ENCODE data around the gene HTRA3. TPM values are rescaled to one million over a fixed set of nuclear protein-coding genes. Genes with fewer than 3 reads are reported as not detected.

The HTRA3 gene
- total RNA-seq, 1 experiment from 2014 or later = 2.3 TPM

- ChIA-PET CTCF (interaction anchor here (1.5 to 2.8 kb wide), 6 partner anchors 16 to 317 kb away, joined by 3 to 14 read pairs (median 5); no protein-coding TSS in a partner anchor), POLR2A (no interaction called here)
- Mint-ChIP-seq H3K27me3 (ENCODE audit: low read depth) (no peaks in the 10 kb centered on the region), H3K36me3 (0 out of 2 replicates have a peak, but pooled peaks cover 3% of the 10 kb centered on the region), H3K4me3 (no peak overlapping the region), H3K4me1 (no peaks in the 10 kb centered on the region), H3K27ac (no peak overlapping the region), H3K9me3 (peaks cover 6% of the 10 kb centered on the region; the same call in 1 of the 2 replicates)
- DNase-seq (ENCODE audit: low spot score) = no peak
- no peak for TF ChIP-seq EMX1 (CRISPR knock-in tag; IDR thresholded peaks at IDR 0.05)
- TF ChIP-seq NFATC4 (CRISPR knock-in tag; IDR thresholded peaks at IDR 0.05) = no peak
- no peak for TF ChIP-seq KAT7 (CRISPR knock-in tag; IDR thresholded peaks at IDR 0.05; ENCODE audit: borderline replicate concordance)
- no peak for TF ChIP-seq ZMAT4 (CRISPR knock-in tag; IDR thresholded peaks at IDR 0.05)
- TF ChIP-seq E2F1 (CRISPR knock-in tag; IDR thresholded peaks at IDR 0.05) = no peak
- TF ChIP-seq ZNF263 (CRISPR knock-in tag; IDR thresholded peaks at IDR 0.05; ENCODE audit: low read depth) = no peak
- TF ChIP-seq ESRRA (CRISPR knock-in tag; IDR thresholded peaks at IDR 0.05; ENCODE audit: borderline replicate concordance) = no peak
- TF ChIP-seq NR3C1 (CRISPR knock-in tag; conservative IDR thresholded peaks at IDR 0.05; ENCODE audit: low read depth) = no peak
- no peak for TF ChIP-seq USF1 (CRISPR knock-in tag; IDR thresholded peaks at IDR 0.05)
- no peak for TF ChIP-seq ZNF138 (CRISPR knock-in tag; conservative IDR thresholded peaks at IDR 0.05)
- TF ChIP-seq ATF6 (CRISPR knock-in tag; IDR thresholded peaks at IDR 0.05) = no peak
- ATAC-seq = no peak
Measured at GRCh38 chr4:8289956-8290700, 20.6 kb downstream of the HTRA3 start.

GRCh38 chr4:8290701-8290970 lies 21.1 kb downstream of the HTRA3 start:
- no peaks in the 10 kb centered on the region for H3K4me1 Mint-ChIP-seq
- CTCF ChIA-PET = interaction anchor here (1.6 to 2.8 kb wide), 5 partner anchors 16 to 317 kb away, joined by 3 to 14 read pairs (median 5); no protein-coding TSS in a partner anchor

More at GRCh38 chr4:8290701-8290970, 21.1 kb downstream of the HTRA3 start:
- ATAC-seq (no peak), DNase-seq (ENCODE audit: low spot score) (no peak)
- no peak overlapping the region for H3K27ac Mint-ChIP-seq
- no peaks in the 10 kb centered on the region for H3K27me3 Mint-ChIP-seq (ENCODE audit: low read depth)
- peaks cover 8% of the 10 kb centered on the region; the same call in 1 of the 2 replicates for H3K9me3 Mint-ChIP-seq
- peaks cover 5% of the 10 kb centered on the region; the same call in 1 of the 2 replicates for H3K36me3 Mint-ChIP-seq
- no peak overlapping the region for H3K4me3 Mint-ChIP-seq
- POLR2A ChIA-PET = no interaction called here
- no peak for TF ChIP-seq CREM (CRISPR knock-in tag; IDR thresholded peaks at IDR 0.05)
- no peak for TF ChIP-seq ZNF425 (CRISPR knock-in tag; conservative IDR thresholded peaks at IDR 0.05)
- TF ChIP-seq NR1H2 (CRISPR knock-in tag; IDR thresholded peaks at IDR 0.05) = no peak
- TF ChIP-seq ZSCAN18 (CRISPR knock-in tag; IDR thresholded peaks at IDR 0.05) = no peak
- TF ChIP-seq OVOL2 (CRISPR knock-in tag; IDR thresholded peaks at IDR 0.05; ENCODE audit: borderline replicate concordance) = no peak
- TF ChIP-seq ZNF138 (CRISPR knock-in tag; conservative IDR thresholded peaks at IDR 0.05) = no peak
- TF ChIP-seq FOXP1 (CRISPR knock-in tag; IDR thresholded peaks at IDR 0.05; ENCODE audit: borderline replicate concordance) = no peak
- TF ChIP-seq ZNF396 (CRISPR knock-in tag; IDR thresholded peaks at IDR 0.05; ENCODE audit: borderline replicate concordance) = no peak
- no peak for TF ChIP-seq RELA (CRISPR knock-in tag; IDR thresholded peaks at IDR 0.05; ENCODE audit: borderline replicate concordance)
- TF ChIP-seq MXD4 (CRISPR knock-in tag; IDR thresholded peaks at IDR 0.05; ENCODE audit: borderline replicate concordance) = no peak
- no peak for TF ChIP-seq ZNF121 (CRISPR knock-in tag; IDR thresholded peaks at IDR 0.05)
- TF ChIP-seq PRRX2 (CRISPR knock-in tag; IDR thresholded peaks at IDR 0.05) = no peak
